ENCODE measurements around the gene FBLIM1.
"Not testable (repeated sequence)": the region's sequence is repeated elsewhere in the genome, so short reads cannot be mapped to it uniquely, and the experiment has no call there.

The FBLIM1 gene

GRCh38 chr1:15804060-15804459 is 45.5 kb downstream of the FBLIM1 start:
- Histone ChIP-seq H3K27me3 (ENCODE audit: control insufficient read depth, low read length) (no peaks in the 10 kb centered on the region), H3K4me2 (ENCODE audit: low read length) (no peak overlapping the region), H3K9me2 (replicated peaks; ENCODE audit: control insufficient read depth, low read length) (no peaks in the 10 kb centered on the region), H3K4me3 (ENCODE audit: low read length) (no peak overlapping the region), H3K9me3 (ENCODE audit: control insufficient read depth, insufficient read depth, low read length) (no peaks in the 10 kb centered on the region), H3K4me1 (ENCODE audit: control insufficient read depth, low read length) (peaks cover 3% of the 10 kb centered on the region; the same call in 1 of the 2 replicates), H3K36me3 (ENCODE audit: control insufficient read depth, low read length) (no peaks in the 10 kb centered on the region), H3K27ac (ENCODE audit: low read depth, low read length) (no peak overlapping the region), H3K79me2 (ENCODE audit: control insufficient read depth, low read length) (no peaks in the 10 kb centered on the region), H4K20me1 (ENCODE audit: control insufficient read depth, insufficient read depth, low read depth, low read length) (no peaks in the 10 kb centered on the region), H3F3A (ENCODE audit: control insufficient read depth, insufficient read depth) (no peaks in the 10 kb centered on the region)
- TF ChIP-seq CTCF (IDR thresholded peaks at IDR 0.05; ENCODE audit: low read depth, low read length, poor library complexity, severe bottlenecking) (no peak), EZH2phosphoT487 (IDR thresholded peaks at IDR 0.05; ENCODE audit: borderline replicate concordance, low read length) (no peak)

GRCh38 chr1:15807121-15807520 is 48.5 kb downstream of the FBLIM1 start:
- TF ChIP-seq CTCF (IDR thresholded peaks at IDR 0.05; ENCODE audit: low read depth, low read length, poor library complexity, severe bottlenecking) (no peak), EZH2phosphoT487 (IDR thresholded peaks at IDR 0.05; ENCODE audit: borderline replicate concordance, low read length) (no peak)
- H3K4me2 ChIP-seq (ENCODE audit: low read length), result no peak overlapping the region
- H3K4me3 ChIP-seq (ENCODE audit: low read length), result no peak overlapping the region
- H3K9me2 ChIP-seq (replicated peaks; ENCODE audit: control insufficient read depth, low read length), result no peaks in the 10 kb centered on the region
- peaks cover 6% of the 10 kb centered on the region for H3K4me1 ChIP-seq (ENCODE audit: control insufficient read depth, low read length)
- no peak overlapping the region for H3K27ac ChIP-seq (ENCODE audit: low read depth, low read length)
- H3K9me3 ChIP-seq (ENCODE audit: control insufficient read depth, insufficient read depth, low read length), result no peaks in the 10 kb centered on the region
- H4K20me1 ChIP-seq (ENCODE audit: control insufficient read depth, insufficient read depth, low read depth, low read length), result no peaks in the 10 kb centered on the region
- no peaks in the 10 kb centered on the region for H3K27me3 ChIP-seq (ENCODE audit: control insufficient read depth, low read length)
- H3K79me2 ChIP-seq (ENCODE audit: control insufficient read depth, low read length), result no peaks in the 10 kb centered on the region
- H3F3A ChIP-seq (ENCODE audit: control insufficient read depth, insufficient read depth), result no peaks in the 10 kb centered on the region
- H3K36me3 ChIP-seq (ENCODE audit: control insufficient read depth, low read length), result no peaks in the 10 kb centered on the region

GRCh38 chr1:15807549-15807948 is 49.0 kb downstream of the FBLIM1 start, which contains the start of gene UQCRHL:
Gene UQCRHL, minus strand, starts transcription at chr1:15807649. Its CDS starts 0 bp downstream, at chr1:15807649.
- H3K36me3 ChIP-seq (ENCODE audit: control insufficient read depth, low read length); H3F3A ChIP-seq (ENCODE audit: control insufficient read depth, insufficient read depth); H3K27me3 ChIP-seq (ENCODE audit: control insufficient read depth, low read length); H3K79me2 ChIP-seq (ENCODE audit: control insufficient read depth, low read length); H3K4me2 ChIP-seq (ENCODE audit: low read length); H3K27ac ChIP-seq (ENCODE audit: low read depth, low read length); H3K9me3 ChIP-seq (ENCODE audit: control insufficient read depth, insufficient read depth, low read length); H3K9me2 ChIP-seq (replicated peaks; ENCODE audit: control insufficient read depth, low read length); H3K4me3 ChIP-seq (ENCODE audit: low read length); H4K20me1 ChIP-seq (ENCODE audit: control insufficient read depth, insufficient read depth, low read depth, low read length); H3K4me1 ChIP-seq (ENCODE audit: control insufficient read depth, low read length): not testable (repeated sequence)

GRCh38 chr1:15808955-15809354 is 50.4 kb downstream of the FBLIM1 start:
- H3K4me3 ChIP-seq (ENCODE audit: low read length), result no peak overlapping the region
- no peaks in the 10 kb centered on the region for H3K27me3 ChIP-seq (ENCODE audit: control insufficient read depth, low read length)
- no peaks in the 10 kb centered on the region for H3K9me2 ChIP-seq (replicated peaks; ENCODE audit: control insufficient read depth, low read length)
- H4K20me1 ChIP-seq (ENCODE audit: control insufficient read depth, insufficient read depth, low read depth, low read length), result no peaks in the 10 kb centered on the region
- TF ChIP-seq CTCF (IDR thresholded peaks at IDR 0.05; ENCODE audit: low read depth, low read length, poor library complexity, severe bottlenecking) (no peak), EZH2phosphoT487 (IDR thresholded peaks at IDR 0.05; ENCODE audit: borderline replicate concordance, low read length) (no peak)
- H3K4me1 ChIP-seq (ENCODE audit: control insufficient read depth, low read length), result peaks cover 20% of the 10 kb centered on the region
- H3K79me2 ChIP-seq (ENCODE audit: control insufficient read depth, low read length), result no peaks in the 10 kb centered on the region
- H3K4me2 ChIP-seq (ENCODE audit: low read length), result no peak overlapping the region
- H3F3A ChIP-seq (ENCODE audit: control insufficient read depth, insufficient read depth), result no peaks in the 10 kb centered on the region
- no peaks in the 10 kb centered on the region for H3K36me3 ChIP-seq (ENCODE audit: control insufficient read depth, low read length)
- no peaks in the 10 kb centered on the region for H3K9me3 ChIP-seq (ENCODE audit: control insufficient read depth, insufficient read depth, low read length)
- no peak overlapping the region for H3K27ac ChIP-seq (ENCODE audit: low read depth, low read length)
